A549 (cell line): Measurements from ENCODE around the gene TMEM107. TPM values are rescaled to one million over a fixed set of nuclear protein-coding genes. Genes with fewer than 3 reads are reported as not detected.

ENCODE experiments used
- ATAC-seq, 2 experiments: fragments of 200-7000 bp in 1 of 2; fragments of >200 bp in 1 of 2; cut with Nextera tagmentation in 1 of 2; cut with Tn5 transposase in 1 of 2; 3 replicates each; pipeline versions ENCODE4 v1.8.0 to v1.9.1; 2018 to 2020; ENCODE audit warnings: mild to moderate bottlenecking in 1 of 2, moderate library complexity in 1 of 2
- CTCF ChIA-PET: fragments of 300-600 bp; sonication (Branson Sonifier 250); formaldehyde crosslinking; extraction: SDS; loops from one replicate; lab custom pipeline; 2021; ENCODE audit warnings: antibody characterized with exemption, inconsistent platforms; lab: Yijun Ruan, JAX
- POLR2A ChIA-PET: fragments of 350-600 bp; formaldehyde crosslinking; extraction: SDS; loops from one replicate; lab custom pipeline; 2021; ENCODE audit warnings: antibody characterized with exemption, inconsistent platforms; lab: Yijun Ruan, JAX
- DNase-seq, 2 experiments: peaks; one replicate each; pipeline versions ENCODE4 v3.0.0 to v3.0.0-alpha.2; 2011 to 2016; ENCODE audit warnings: low read depth in 1 of 2, low spot score in 1 of 2
- FAIRE-seq: peaks from 2 replicates; lab custom pipeline; 2011; peaks lifted over from hg19 to GRCh38; lab: Jason Lieb, UNC
- H3K27ac ChIP-seq, 2 experiments: fragments of >200 bp; sonication (Bioruptor Twin); formaldehyde crosslinking; 3 replicates each; pipeline ENCODE4 v1.5.1; 2016 to 2017
- H3K4me1 ChIP-seq: fragments of >200 bp; sonication (Bioruptor Twin); formaldehyde crosslinking; 3 replicates; pipeline ENCODE4 v1.6.1; 2016
- H3K4me2 ChIP-seq: fragments of >200 bp; sonication (Bioruptor Twin); formaldehyde crosslinking; 3 replicates; pipeline ENCODE4 v1.6.1; 2016
- H3K4me3 ChIP-seq: fragments of >200 bp; sonication (Bioruptor Twin); formaldehyde crosslinking; 3 replicates; pipeline ENCODE4 v1.5.1; 2016
- H3K9me3 ChIP-seq: fragments of >200 bp; sonication (Bioruptor Twin); formaldehyde crosslinking; 3 replicates; pipeline ENCODE4 v1.6.1; 2016
- ATOH8 ChIP-seq: fragments of 250-450 bp; sonication (Bioruptor Pico); IDR thresholded peaks from 2 replicates; pipeline ENCODE4 v1.5.0; 2020; ENCODE audit warnings: low read depth, mild to moderate bottlenecking, moderate library complexity
- E2F6 ChIP-seq: IDR thresholded peaks from 2 replicates; pipeline ENCODE4 v1.6.1; 2012; ENCODE audit warnings: low read depth, borderline replicate concordance
- EHMT2 ChIP-seq: fragments of 200-600 bp; sonication (generic); IDR thresholded peaks from 2 replicates; pipeline ENCODE4 v1.6.1; 2016; ENCODE audit warnings: antibody characterized with exemption, low read depth, mild to moderate bottlenecking, moderate library complexity
- EP300 ChIP-seq, 2 experiments: fragments of >200 bp; sonication (Bioruptor Twin); formaldehyde crosslinking; IDR thresholded peaks; 2 replicates in 1 of 2; 3 replicates in 1 of 2; pipeline ENCODE4 v1.6.1; 2016 to 2017
- FOSL2 ChIP-seq, 2 experiments: fragments of 450-650 bp in 1 of 2; fragments of >200 bp in 1 of 2; sonication (Bioruptor Twin) in 1 of 2; formaldehyde crosslinking; IDR thresholded peaks; 2 replicates each; pipeline versions ENCODE4 v1.5.0 to v1.6.1; 2016 to 2020; ENCODE audit warnings: mild to moderate bottlenecking in 1 of 2, moderate library complexity in 1 of 2
- HES2 ChIP-seq: fragments of >200 bp; sonication (Bioruptor Twin); formaldehyde crosslinking; IDR thresholded peaks from 2 replicates; pipeline ENCODE4 v1.6.1; 2016
- HEYL ChIP-seq: fragments of 250-450 bp; sonication (Bioruptor Pico); IDR thresholded peaks from 2 replicates; pipeline ENCODE4 v1.8.0; 2021; ENCODE audit warnings: mild to moderate bottlenecking, moderate library complexity
- HOXA7 ChIP-seq: fragments of 250-450 bp; sonication (Bioruptor Pico); IDR thresholded peaks from 2 replicates; pipeline ENCODE4 v1.5.0; 2020; ENCODE audit warnings: mild to moderate bottlenecking, moderate library complexity
- JUN ChIP-seq, 2 experiments: fragments of >200 bp; sonication (Bioruptor Twin); formaldehyde crosslinking; IDR thresholded peaks; 2 replicates in 1 of 2; 3 replicates in 1 of 2; pipeline ENCODE4 v1.6.1; 2016 to 2017
- MYC ChIP-seq: IDR thresholded peaks from 2 replicates; pipeline ENCODE4 v1.6.1; 2012; ENCODE audit warnings: mild to moderate bottlenecking, inconsistent platforms, low read length, improper control_type of control experiment, borderline replicate concordance
- NPAS2 ChIP-seq: fragments of 250-450 bp; sonication (Bioruptor Pico); IDR thresholded peaks from 2 replicates; pipeline ENCODE4 v1.8.0; 2022; ENCODE audit warnings: mild to moderate bottlenecking, moderate library complexity, borderline replicate concordance
- NR3C1 ChIP-seq: fragments of >200 bp; sonication (Bioruptor Twin); formaldehyde crosslinking; IDR thresholded peaks from 3 replicates; pipeline ENCODE4 v1.6.1; 2017
- POLR2AphosphoS2 ChIP-seq: conservative IDR thresholded peaks from 2 replicates; pipeline ENCODE4 v1.6.1; 2012; ENCODE audit warnings: low read length, improper control_type of control experiment, inconsistent platforms
- RCOR1 ChIP-seq: fragments of 150-350 bp; IDR thresholded peaks from 2 replicates; pipeline ENCODE4 v1.6.1; 2014; ENCODE audit warnings: antibody characterized with exemption, low read length, low read depth
- REST ChIP-seq: fragments of 200-600 bp; sonication (generic); IDR thresholded peaks from 2 replicates; pipeline ENCODE4 v1.6.1; 2016; ENCODE audit warnings: antibody characterized with exemption, mild to moderate bottlenecking, moderate library complexity
- ZNF302 ChIP-seq: fragments of 250-450 bp; sonication (Bioruptor Pico); IDR thresholded peaks from 2 replicates; pipeline ENCODE4 v1.9.0; 2021; ENCODE audit warnings: inconsistent platforms, mild to moderate bottlenecking, moderate library complexity
- WGBS: methylation state at CpG from one replicate; pipeline ENCODE4 v1.1.6; 2017; ENCODE audit errors: missing lambda C conversion rate; 5-methylcytosine and 5-hydroxymethylcytosine counted together
- polyA plus RNA-seq, 4 experiments: library from polyadenylated mRNA; depleted of rRNA in 3 of 4; stranded (reverse); fragments of >200 nt; fragmentation: RNase III in 1 of 4; extraction: RNeasy Plus Mini Kit Qiagen cat#74134 plus additional on column Dnase treatment in 1 of 4; gene quantifications; 2 replicates in 3 of 4; 3 replicates in 1 of 4; pipeline ENCODE4 v1.2.3, GENCODE V29; 2011 to 2017
- TF ChIP-seq, protein P1 (sequence below): fragments of 450-650 bp; IDR thresholded peaks from 2 replicates; pipeline ENCODE4 v1.6.1; 2014; ENCODE audit warnings: antibody characterized with exemption
- TF ChIP-seq, protein P2 (sequence below): fragments of >200 bp; sonication (Bioruptor Twin); formaldehyde crosslinking; IDR thresholded peaks from 3 replicates; pipeline ENCODE4 v1.5.1; 2016

TMEM107 gene
- polyA plus RNA-seq, 2 of the 4 experiments (the other 2 are of a cell fraction), result 17.0 to 22.8 TPM

- TF ChIP-seq ZNF302 (CRISPR knock-in tag), result no peak
- TF ChIP-seq HEYL (CRISPR knock-in tag), result no peak
- no peak for TF ChIP-seq EHMT2
- no peak for TF ChIP-seq NR3C1
- no peak for TF ChIP-seq FOSL2 (IDR thresholded peaks at IDR 0.05)
- TF ChIP-seq FOSL2 (CRISPR knock-in tag; IDR thresholded peaks at IDR 0.05), result peak; percentile 15; the same call in 1 of the 2 replicates
Observed at GRCh38 chr17:8162233-8162996, 13.8 kb downstream of the TMEM107 start, which contains the start of gene VAMP2 (continued).

DNA sequence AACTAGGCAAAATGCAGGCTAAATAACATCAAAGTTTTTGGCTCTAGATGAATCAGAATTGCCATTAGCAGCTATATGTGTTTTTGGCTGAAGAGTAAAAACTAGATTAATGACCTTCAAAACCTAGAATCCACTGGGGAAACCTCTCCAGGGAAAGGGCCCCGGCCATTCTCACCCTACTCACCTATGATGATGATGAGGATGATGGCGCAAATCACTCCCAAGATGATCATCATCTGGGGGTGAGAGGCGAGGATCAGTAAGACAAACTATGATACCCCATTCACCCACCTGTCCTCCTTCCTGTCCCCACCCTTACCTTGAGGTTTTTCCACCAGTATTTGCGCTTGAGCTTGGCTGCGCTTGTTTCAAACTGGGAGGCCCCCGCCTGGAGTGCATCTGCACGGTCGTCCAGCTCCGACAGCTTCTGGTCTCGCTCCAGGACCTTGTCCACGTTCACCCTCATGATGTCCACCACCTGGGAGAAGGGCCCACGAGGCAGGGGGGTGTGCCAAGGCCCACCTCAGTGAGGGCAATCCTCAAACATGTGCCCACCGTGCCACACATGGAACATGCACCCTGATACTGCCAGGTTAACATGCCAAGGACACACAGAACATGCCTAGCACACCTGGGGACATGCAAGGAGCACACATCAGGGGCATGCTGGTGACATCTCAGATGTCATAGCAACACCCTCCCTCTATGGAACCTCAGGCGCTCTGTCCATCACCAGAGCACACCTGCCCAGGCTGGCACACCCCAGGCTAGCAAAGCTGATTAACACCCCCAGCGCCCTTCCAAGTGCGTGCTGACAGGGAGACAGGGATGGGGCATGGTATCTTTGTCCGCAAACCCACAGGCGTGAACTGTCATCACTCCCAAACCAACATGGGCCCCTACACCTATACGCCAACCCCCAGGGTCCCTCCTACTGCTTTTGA is 14.6 kb downstream of the TMEM107 start:
- TF ChIP-seq ATOH8 (CRISPR knock-in tag) (no peak), HOXA7 (no peak), NPAS2 (CRISPR knock-in tag) (no peak), FOSL2 (IDR thresholded peaks at IDR 0.05) (no peak), FOSL2 (CRISPR knock-in tag; IDR thresholded peaks at IDR 0.05) (no peak), ZNF302 (CRISPR knock-in tag) (no peak), HES2 (no peak), E2F6 (no peak), RCOR1 (no peak), POLR2AphosphoS2 (no peak), EP300 (IDR thresholded peaks at IDR 0.05) (no peak), MYC (no peak), JUN (IDR thresholded peaks at IDR 0.05) (no peak), REST (no peak)
- TF ChIP-seq, protein P1, sequence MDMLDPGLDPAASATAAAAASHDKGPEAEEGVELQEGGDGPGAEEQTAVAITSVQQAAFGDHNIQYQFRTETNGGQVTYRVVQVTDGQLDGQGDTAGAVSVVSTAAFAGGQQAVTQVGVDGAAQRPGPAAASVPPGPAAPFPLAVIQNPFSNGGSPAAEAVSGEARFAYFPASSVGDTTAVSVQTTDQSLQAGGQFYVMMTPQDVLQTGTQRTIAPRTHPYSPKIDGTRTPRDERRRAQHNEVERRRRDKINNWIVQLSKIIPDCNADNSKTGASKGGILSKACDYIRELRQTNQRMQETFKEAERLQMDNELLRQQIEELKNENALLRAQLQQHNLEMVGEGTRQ, result no peak
- TF ChIP-seq, protein P2, sequence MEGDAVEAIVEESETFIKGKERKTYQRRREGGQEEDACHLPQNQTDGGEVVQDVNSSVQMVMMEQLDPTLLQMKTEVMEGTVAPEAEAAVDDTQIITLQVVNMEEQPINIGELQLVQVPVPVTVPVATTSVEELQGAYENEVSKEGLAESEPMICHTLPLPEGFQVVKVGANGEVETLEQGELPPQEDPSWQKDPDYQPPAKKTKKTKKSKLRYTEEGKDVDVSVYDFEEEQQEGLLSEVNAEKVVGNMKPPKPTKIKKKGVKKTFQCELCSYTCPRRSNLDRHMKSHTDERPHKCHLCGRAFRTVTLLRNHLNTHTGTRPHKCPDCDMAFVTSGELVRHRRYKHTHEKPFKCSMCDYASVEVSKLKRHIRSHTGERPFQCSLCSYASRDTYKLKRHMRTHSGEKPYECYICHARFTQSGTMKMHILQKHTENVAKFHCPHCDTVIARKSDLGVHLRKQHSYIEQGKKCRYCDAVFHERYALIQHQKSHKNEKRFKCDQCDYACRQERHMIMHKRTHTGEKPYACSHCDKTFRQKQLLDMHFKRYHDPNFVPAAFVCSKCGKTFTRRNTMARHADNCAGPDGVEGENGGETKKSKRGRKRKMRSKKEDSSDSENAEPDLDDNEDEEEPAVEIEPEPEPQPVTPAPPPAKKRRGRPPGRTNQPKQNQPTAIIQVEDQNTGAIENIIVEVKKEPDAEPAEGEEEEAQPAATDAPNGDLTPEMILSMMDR, result no peak
- TF ChIP-seq, all 56 proteins: peak for 0
- ATAC-seq (no peak), FAIRE-seq (no peak), DNase-seq (no peak)
- Histone ChIP-seq H3K4me3 (peak overlapping the region; percentile 65), H3K9me3 (no peaks in the 10 kb centered on the region), H3K27ac (peak overlapping the region; percentile 92 to 98), H3K4me2 (peak overlapping the region; percentile 85), H3K4me1 (peaks cover 42% of the 10 kb centered on the region)
- ChIA-PET POLR2A (interaction anchor here (1.0 to 2.7 kb wide), 2 partner anchors 12 to 25 kb away, joined by 3 to 13 read pairs; no protein-coding TSS in a partner anchor), CTCF (interaction anchor here (0.5 to 19.5 kb wide), 13 partner anchors 11 to 335 kb away, joined by 3 to 601 read pairs (median 4); partner anchors contain the start of genes ALOXE3 and HES7)
- WGBS, result 79% methylated on average over 19 of the region's 19 CpGs
